Measurements from ENCODE around the gene CAVIN1.

DNA sequence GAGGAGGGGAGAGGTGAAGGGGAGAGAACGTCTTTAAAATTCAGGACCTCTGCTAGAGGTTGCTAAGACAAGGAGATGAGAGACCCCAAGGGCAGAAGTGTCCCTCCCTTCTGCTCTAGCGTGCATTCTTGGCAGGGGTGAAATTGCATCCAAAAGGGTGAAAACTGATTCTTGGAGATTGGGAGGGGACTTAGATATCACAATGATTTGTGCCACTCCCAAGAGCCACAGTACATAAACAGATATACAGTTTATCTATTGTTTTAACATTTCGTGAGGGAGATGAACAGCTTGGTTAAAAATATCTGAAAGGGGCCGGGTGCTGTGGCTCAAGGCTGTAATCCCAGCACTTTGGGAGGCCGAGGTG, 12.8 kb downstream of the CAVIN1 start:
- TF ChIP-seq POLR2AphosphoS5 (IDR thresholded peaks at IDR 0.05; ENCODE audit: low read depth, low read length) (no peak), TAF1 (IDR thresholded peaks at IDR 0.05; ENCODE audit: borderline replicate concordance, insufficient read depth, low read length) (no peak), SIN3A (IDR thresholded peaks at IDR 0.05; ENCODE audit: borderline replicate concordance, insufficient read depth, low read length) (no peak), FOXP2 (optimal IDR thresholded peaks at IDR 0.05; ENCODE audit: borderline replicate concordance, extremely low read depth, extremely low read length, insufficient read depth) (no peak)
- TF ChIP-seq, protein P1, sequence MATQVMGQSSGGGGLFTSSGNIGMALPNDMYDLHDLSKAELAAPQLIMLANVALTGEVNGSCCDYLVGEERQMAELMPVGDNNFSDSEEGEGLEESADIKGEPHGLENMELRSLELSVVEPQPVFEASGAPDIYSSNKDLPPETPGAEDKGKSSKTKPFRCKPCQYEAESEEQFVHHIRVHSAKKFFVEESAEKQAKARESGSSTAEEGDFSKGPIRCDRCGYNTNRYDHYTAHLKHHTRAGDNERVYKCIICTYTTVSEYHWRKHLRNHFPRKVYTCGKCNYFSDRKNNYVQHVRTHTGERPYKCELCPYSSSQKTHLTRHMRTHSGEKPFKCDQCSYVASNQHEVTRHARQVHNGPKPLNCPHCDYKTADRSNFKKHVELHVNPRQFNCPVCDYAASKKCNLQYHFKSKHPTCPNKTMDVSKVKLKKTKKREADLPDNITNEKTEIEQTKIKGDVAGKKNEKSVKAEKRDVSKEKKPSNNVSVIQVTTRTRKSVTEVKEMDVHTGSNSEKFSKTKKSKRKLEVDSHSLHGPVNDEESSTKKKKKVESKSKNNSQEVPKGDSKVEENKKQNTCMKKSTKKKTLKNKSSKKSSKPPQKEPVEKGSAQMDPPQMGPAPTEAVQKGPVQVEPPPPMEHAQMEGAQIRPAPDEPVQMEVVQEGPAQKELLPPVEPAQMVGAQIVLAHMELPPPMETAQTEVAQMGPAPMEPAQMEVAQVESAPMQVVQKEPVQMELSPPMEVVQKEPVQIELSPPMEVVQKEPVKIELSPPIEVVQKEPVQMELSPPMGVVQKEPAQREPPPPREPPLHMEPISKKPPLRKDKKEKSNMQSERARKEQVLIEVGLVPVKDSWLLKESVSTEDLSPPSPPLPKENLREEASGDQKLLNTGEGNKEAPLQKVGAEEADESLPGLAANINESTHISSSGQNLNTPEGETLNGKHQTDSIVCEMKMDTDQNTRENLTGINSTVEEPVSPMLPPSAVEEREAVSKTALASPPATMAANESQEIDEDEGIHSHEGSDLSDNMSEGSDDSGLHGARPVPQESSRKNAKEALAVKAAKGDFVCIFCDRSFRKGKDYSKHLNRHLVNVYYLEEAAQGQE (IDR thresholded peaks at IDR 0.05; ENCODE audit: insufficient read depth in 1 of 2, low read depth in 2 of 2, low read length in 2 of 2), result no peak
